Uterus (tissue), 2 donors: ENCODE data around the gene LILRB2.

Experiments used
- POLR2A ChIP-seq, 2 donors: fragments of 450-650 bp; IDR thresholded peaks; one replicate each; pipeline ENCODE4 v1.6.1; 2016; ENCODE audit warnings: antibody characterized with exemption in 2 of 2, mild to moderate bottlenecking in 1 of 2, moderate library complexity in 1 of 2
- TF ChIP-seq, protein P1 (sequence below), 4 experiments: fragments of 200-600 bp in 2 of 4; fragments of 450-650 bp in 2 of 4; sonication (generic) in 2 of 4; IDR thresholded peaks; one replicate each; pipeline ENCODE4 v1.5.1; 2016 to 2019; ENCODE audit warnings: antibody characterized with exemption in 4 of 4, mild to moderate bottlenecking in 2 of 4, moderate library complexity in 1 of 4

DNA sequence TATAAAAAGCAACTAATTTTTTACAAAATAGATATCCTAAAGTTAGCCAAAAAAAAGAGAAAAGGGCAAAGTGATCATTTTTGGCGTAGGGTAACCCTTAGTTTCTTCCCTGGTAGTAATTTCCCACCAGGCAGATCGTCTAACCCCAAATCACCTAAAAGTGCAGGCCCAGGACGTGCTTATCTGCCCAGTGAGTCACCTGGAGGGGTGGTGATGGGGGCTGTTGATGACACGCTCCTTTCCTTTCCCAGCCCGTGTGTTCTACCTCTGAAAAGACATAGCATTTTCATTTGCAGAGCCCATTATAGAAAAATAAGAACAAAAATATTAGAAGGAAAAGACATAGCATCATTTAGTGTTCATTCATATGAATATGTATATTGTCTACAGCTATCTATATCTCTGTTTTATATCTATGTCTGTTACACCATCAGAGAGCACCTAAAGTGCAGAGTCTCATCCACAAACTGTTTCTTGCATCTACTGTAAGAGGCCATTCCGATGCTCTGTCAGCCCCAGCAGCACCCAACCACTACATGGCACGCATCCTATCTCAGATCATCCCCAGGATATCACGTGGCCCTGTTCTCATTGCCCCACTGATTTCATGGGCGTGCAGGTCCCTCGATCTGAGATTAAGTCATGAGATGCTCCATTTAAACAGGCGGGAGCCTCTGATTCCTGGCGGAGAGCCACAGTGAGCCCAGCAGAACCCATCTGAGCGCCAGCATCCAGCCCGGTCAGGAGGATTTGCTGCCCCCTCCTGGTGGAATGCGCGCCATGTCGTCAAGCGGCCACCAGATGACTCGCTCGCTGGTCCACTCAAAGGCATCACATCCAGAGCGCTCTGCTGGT is 49.6 kb downstream of the LILRB2 start:
- TF ChIP-seq, protein P1, sequence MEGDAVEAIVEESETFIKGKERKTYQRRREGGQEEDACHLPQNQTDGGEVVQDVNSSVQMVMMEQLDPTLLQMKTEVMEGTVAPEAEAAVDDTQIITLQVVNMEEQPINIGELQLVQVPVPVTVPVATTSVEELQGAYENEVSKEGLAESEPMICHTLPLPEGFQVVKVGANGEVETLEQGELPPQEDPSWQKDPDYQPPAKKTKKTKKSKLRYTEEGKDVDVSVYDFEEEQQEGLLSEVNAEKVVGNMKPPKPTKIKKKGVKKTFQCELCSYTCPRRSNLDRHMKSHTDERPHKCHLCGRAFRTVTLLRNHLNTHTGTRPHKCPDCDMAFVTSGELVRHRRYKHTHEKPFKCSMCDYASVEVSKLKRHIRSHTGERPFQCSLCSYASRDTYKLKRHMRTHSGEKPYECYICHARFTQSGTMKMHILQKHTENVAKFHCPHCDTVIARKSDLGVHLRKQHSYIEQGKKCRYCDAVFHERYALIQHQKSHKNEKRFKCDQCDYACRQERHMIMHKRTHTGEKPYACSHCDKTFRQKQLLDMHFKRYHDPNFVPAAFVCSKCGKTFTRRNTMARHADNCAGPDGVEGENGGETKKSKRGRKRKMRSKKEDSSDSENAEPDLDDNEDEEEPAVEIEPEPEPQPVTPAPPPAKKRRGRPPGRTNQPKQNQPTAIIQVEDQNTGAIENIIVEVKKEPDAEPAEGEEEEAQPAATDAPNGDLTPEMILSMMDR (IDR thresholded peaks at IDR 0.05): peak; percentile 68 to 78 (median 72)
- no peak for TF ChIP-seq POLR2A (IDR thresholded peaks at IDR 0.05)
